Measurements from ENCODE around the gene MYH9.

DNA sequence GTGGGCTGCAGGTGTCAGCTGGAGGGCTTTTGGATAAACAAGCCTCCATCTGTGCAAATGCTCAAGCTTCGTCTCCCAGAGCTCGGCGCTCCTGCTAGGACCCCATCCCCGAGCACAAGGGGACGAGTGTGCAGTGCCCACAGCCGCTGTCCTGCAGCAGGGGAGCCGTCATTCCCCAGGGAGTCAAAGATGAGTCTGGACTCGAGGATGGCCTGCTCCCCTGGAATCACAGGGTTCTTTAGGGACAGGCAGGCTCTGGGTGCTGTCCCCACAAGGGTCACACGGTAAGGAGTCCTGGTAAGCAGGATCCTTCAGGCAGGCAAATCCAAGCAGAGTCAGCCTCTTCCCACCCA, 84.7 kb downstream of the MYH9 start:
- TF ChIP-seq CTCF (conservative IDR thresholded peaks at IDR 0.05 in 1 of 2, IDR thresholded peaks at IDR 0.05 in 1 of 2; ENCODE audit: extremely low read depth in 1 of 2, insufficient read depth in 1 of 2, low read depth in 1 of 2, low read length in 2 of 2) (no peak), EZH2 (IDR thresholded peaks at IDR 0.05; ENCODE audit: borderline replicate concordance, low read length) (no peak)

Measured in mammary epithelial cell (primary cell).